Measurements from ENCODE around the gene CABCOCO1. TPM values are rescaled to one million over a fixed set of nuclear protein-coding genes. Genes with fewer than 3 reads are reported as not detected.

The CABCOCO1 gene
- total RNA-seq, 2 donors from 2014 or later, result 0.35 TPM; not detected in 1

DNA sequence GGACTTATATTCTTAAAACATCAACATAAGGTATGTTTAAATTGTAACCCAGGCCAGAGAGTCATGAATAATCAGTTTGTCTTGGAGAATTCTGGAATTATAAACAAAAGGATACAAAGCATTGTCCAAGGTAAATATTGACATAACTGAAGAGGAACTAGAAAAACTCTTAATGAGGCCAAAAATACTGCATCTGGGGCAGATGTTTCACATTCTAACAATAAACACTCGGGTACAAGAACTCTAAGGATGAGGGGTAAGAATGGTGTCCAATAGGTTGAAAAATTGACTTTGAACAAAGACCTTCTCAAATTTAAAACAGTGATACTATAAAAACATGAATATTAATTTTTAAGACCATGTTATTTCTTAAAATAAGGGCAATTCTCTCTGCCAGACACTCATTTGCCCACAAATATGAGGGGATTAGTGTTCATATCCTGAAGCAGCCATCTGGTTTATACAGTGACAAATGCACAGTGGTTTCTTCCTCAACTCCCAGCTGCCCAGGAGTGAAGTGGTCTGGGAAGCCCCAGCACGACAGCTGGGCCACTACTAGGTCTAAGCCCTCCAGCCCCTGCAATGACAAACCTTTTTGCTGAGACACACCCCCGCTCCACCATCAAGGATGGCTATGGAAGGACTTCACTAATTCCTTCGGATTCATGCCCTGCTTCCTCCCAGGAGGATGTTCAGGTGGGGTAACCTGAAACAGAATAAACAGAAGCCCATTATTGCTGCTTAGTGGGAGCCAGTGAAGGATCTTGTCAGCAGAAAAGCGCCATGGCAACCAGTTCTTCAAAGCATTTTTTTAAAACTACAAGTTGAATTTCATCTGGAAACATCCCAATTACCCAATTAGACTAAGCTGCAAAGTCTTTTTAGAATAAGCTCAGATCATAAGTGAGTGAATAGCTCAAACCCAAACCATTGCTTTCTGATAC is 131.3 kb downstream of the CABCOCO1 start:
- TF ChIP-seq, protein P1, sequence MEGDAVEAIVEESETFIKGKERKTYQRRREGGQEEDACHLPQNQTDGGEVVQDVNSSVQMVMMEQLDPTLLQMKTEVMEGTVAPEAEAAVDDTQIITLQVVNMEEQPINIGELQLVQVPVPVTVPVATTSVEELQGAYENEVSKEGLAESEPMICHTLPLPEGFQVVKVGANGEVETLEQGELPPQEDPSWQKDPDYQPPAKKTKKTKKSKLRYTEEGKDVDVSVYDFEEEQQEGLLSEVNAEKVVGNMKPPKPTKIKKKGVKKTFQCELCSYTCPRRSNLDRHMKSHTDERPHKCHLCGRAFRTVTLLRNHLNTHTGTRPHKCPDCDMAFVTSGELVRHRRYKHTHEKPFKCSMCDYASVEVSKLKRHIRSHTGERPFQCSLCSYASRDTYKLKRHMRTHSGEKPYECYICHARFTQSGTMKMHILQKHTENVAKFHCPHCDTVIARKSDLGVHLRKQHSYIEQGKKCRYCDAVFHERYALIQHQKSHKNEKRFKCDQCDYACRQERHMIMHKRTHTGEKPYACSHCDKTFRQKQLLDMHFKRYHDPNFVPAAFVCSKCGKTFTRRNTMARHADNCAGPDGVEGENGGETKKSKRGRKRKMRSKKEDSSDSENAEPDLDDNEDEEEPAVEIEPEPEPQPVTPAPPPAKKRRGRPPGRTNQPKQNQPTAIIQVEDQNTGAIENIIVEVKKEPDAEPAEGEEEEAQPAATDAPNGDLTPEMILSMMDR (IDR thresholded peaks at IDR 0.05), result no peak
- Histone ChIP-seq H3K4me1 (no peaks in the 10 kb centered on the region), H3K27me3 (no peaks in the 10 kb centered on the region), H3K9me3 (no peaks in the 10 kb centered on the region), H3K27ac (no peak overlapping the region), H3K36me3 (no peaks in the 10 kb centered on the region), H3K4me3 (no peak overlapping the region)
- DNase-seq (ENCODE audit: low spot score), result no peak

- TF ChIP-seq, protein P1 (IDR thresholded peaks at IDR 0.05), result no peak
- Histone ChIP-seq H3K9me3 (no peaks in the 10 kb centered on the region), H3K4me1 (no peaks in the 10 kb centered on the region), H3K27me3 (no peaks in the 10 kb centered on the region), H3K4me3 (no peak overlapping the region), H3K36me3 (no peaks in the 10 kb centered on the region), H3K27ac (no peak overlapping the region)
- DNase-seq (ENCODE audit: low spot score), result no peak
These were observed 132.4 kb downstream of the CABCOCO1 start for GRCh38 chr10:61795147-61795546.

- Histone ChIP-seq H3K27ac (no peak overlapping the region), H3K9me3 (no peaks in the 10 kb centered on the region), H3K4me3 (no peak overlapping the region), H3K36me3 (no peaks in the 10 kb centered on the region), H3K27me3 (no peaks in the 10 kb centered on the region), H3K4me1 (no peaks in the 10 kb centered on the region)
- no peak for DNase-seq (ENCODE audit: low spot score)
- TF ChIP-seq, protein P1 (IDR thresholded peaks at IDR 0.05), result no peak
These were observed 132.8 kb downstream of the CABCOCO1 start for GRCh38 chr10:61795551-61795950.

GRCh38 chr10:61796785-61797184 is 134.1 kb downstream of the CABCOCO1 start:
- no peak for DNase-seq (ENCODE audit: low spot score)
- no peak overlapping the region for H3K4me3 ChIP-seq
- TF ChIP-seq, protein P1 (IDR thresholded peaks at IDR 0.05), result no peak
- no peaks in the 10 kb centered on the region for H3K4me1 ChIP-seq
- H3K9me3 ChIP-seq, result no peaks in the 10 kb centered on the region
- H3K36me3 ChIP-seq, result no peaks in the 10 kb centered on the region
- H3K27me3 ChIP-seq, result no peaks in the 10 kb centered on the region
- H3K27ac ChIP-seq, result no peak overlapping the region

DNA sequence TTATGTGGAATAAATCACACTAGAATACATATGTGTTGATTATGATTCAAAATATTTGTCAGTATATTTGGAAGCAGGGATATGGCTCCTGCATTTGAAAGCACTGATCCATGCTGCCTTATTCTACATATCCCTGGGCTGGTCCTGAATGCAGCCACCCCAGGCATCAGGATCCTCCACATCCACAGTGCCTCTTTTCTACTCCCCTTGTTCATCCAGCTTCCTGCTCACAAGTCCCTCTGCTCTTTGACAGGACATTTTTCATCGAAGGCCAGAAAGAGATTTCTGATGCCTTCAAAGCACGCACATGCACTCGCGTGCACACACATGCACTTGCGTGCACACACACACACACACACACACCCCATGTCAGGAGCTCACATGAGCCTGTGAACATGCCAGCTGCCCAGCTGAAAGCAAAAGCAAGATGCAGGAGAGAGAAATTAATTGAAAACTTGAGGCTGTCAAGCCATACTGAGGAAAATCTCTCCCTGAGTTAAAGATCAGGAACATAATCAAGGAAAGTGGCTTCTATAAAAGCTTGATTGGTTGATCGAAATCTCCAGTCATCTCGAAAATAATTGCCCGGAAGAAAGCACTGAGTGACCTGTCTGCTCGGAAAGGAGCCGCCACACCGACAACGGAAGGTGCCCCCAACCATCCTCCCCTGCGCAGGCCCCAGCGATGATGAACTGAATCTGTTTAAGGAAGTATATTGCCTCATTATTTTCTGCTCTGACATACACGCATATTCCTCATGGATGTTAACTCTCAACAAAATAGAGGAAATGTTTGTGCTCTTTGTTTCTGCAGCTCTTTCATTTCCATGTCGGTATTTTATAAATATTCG is 134.8 kb downstream of the CABCOCO1 start:
- Histone ChIP-seq H3K9me3 (no peaks in the 10 kb centered on the region), H3K4me1 (no peaks in the 10 kb centered on the region), H3K27me3 (no peaks in the 10 kb centered on the region), H3K4me3 (no peak overlapping the region), H3K27ac (no peak overlapping the region), H3K36me3 (no peaks in the 10 kb centered on the region)
- no peak for DNase-seq (ENCODE audit: low spot score)
- TF ChIP-seq, protein P1 (IDR thresholded peaks at IDR 0.05), result no peak
